Measurements from ENCODE around the gene C2CD4D.

DNA sequence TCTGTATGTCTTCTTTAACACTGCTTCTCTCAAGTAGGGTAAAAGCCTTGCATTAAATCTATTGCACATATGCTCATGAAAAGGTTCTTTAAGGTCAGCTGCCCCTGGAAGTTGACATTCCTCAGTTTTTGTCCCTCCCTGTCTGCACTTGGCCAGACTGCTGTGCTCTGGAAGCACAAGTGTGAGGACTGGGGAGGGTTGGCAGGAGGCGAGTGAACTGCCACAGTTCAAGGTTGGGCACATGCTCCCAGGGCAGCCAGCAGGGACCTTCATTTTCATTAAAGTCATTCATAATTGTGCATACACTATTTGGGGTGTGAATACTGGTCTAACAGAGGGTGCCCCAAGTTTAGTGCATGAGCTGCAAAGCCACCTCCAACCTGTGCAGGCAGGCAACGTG is 24.8 kb upstream of the C2CD4D start:
- TF ChIP-seq, protein P1, sequence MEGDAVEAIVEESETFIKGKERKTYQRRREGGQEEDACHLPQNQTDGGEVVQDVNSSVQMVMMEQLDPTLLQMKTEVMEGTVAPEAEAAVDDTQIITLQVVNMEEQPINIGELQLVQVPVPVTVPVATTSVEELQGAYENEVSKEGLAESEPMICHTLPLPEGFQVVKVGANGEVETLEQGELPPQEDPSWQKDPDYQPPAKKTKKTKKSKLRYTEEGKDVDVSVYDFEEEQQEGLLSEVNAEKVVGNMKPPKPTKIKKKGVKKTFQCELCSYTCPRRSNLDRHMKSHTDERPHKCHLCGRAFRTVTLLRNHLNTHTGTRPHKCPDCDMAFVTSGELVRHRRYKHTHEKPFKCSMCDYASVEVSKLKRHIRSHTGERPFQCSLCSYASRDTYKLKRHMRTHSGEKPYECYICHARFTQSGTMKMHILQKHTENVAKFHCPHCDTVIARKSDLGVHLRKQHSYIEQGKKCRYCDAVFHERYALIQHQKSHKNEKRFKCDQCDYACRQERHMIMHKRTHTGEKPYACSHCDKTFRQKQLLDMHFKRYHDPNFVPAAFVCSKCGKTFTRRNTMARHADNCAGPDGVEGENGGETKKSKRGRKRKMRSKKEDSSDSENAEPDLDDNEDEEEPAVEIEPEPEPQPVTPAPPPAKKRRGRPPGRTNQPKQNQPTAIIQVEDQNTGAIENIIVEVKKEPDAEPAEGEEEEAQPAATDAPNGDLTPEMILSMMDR (optimal IDR thresholded peaks at IDR 0.05 in 1 of 3, IDR thresholded peaks at IDR 0.05 in 1 of 3, conservative IDR thresholded peaks at IDR 0.05 in 1 of 3; ENCODE audit: extremely low read depth in 1 of 3, insufficient read depth in 2 of 3, low read length in 3 of 3) = no peak
- no peak for TF ChIP-seq EZH2 (IDR thresholded peaks at IDR 0.05; ENCODE audit: low read length)
